ENCODE data around the gene CLOCK.

DNA sequence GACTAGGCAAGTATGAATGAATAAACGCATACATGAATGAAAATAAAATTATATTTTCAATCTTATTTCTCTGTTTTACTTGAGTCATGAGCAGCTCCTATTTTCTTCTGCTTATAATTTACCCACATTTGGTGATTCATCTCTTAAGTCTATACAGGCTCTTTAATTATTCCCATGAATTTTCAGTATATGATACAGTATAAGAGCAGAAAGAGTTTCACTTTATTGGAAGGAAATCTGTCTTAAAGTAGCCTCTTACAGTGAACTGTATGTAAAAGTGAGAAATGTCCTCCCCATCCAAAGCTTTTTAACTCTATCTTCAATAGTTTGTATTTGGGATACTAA lies 100.2 kb downstream of the CLOCK start:
- TF ChIP-seq POLR2A (IDR thresholded peaks at IDR 0.05; ENCODE audit: low read length) (no peak), EP300 (IDR thresholded peaks at IDR 0.05) (no peak)
- TF ChIP-seq, protein P1, sequence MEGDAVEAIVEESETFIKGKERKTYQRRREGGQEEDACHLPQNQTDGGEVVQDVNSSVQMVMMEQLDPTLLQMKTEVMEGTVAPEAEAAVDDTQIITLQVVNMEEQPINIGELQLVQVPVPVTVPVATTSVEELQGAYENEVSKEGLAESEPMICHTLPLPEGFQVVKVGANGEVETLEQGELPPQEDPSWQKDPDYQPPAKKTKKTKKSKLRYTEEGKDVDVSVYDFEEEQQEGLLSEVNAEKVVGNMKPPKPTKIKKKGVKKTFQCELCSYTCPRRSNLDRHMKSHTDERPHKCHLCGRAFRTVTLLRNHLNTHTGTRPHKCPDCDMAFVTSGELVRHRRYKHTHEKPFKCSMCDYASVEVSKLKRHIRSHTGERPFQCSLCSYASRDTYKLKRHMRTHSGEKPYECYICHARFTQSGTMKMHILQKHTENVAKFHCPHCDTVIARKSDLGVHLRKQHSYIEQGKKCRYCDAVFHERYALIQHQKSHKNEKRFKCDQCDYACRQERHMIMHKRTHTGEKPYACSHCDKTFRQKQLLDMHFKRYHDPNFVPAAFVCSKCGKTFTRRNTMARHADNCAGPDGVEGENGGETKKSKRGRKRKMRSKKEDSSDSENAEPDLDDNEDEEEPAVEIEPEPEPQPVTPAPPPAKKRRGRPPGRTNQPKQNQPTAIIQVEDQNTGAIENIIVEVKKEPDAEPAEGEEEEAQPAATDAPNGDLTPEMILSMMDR (IDR thresholded peaks at IDR 0.05): no peak
